CD14-positive monocyte (primary cell): ENCODE measurements around the gene RNF10. TPM values are rescaled to one million over a fixed set of nuclear protein-coding genes. Genes with fewer than 3 reads are reported as not detected.

ENCODE experiments used
- DNase-seq, 3 donors: peaks; one replicate each; pipeline ENCODE4 v3.0.0-alpha.2; 2011 to 2022
- H2AFZ ChIP-seq: 2 replicates; pipeline ENCODE4 v1.6.0; 2012; ENCODE audit warnings: mild to moderate bottlenecking, low read depth, low read length, inconsistent platforms; ENCODE audit not compliant: insufficient read depth, poor library complexity, severe bottlenecking
- H3K27ac ChIP-seq, 2 donors: 1 replicate in 1 of 2; 2 replicates in 1 of 2; pipeline ENCODE4 v1.5.1; 2012 to 2013; ENCODE audit warnings: low read length in 2 of 2, control low read depth in 1 of 2, inconsistent platforms in 1 of 2, low read depth in 1 of 2, mild to moderate bottlenecking in 1 of 2
- H3K27me3 ChIP-seq, 2 donors: one replicate each; pipeline versions ENCODE4 v1.6.0 to v1.6.1; 2011 to 2013; ENCODE audit warnings: low read length in 2 of 2; ENCODE audit not compliant: control insufficient read depth in 2 of 2, insufficient read depth in 2 of 2
- H3K36me3 ChIP-seq, 2 donors: replicated peaks in 1 of 2; 1 replicate in 1 of 2; 2 replicates in 1 of 2; pipeline versions ENCODE4 v1.5.1 to v1.6.1; 2012 to 2013; ENCODE audit warnings: low read length in 2 of 2, control low read depth in 1 of 2, inconsistent platforms in 1 of 2, mild to moderate bottlenecking in 1 of 2; ENCODE audit not compliant: insufficient read depth in 2 of 2, control insufficient read depth in 1 of 2
- H3K4me1 ChIP-seq, 2 donors: 1 replicate in 1 of 2; 2 replicates in 1 of 2; pipeline versions ENCODE4 v1.5.1 to v1.6.1; 2012 to 2013; ENCODE audit warnings: low read length in 2 of 2, control low read depth in 1 of 2, inconsistent platforms in 1 of 2, mild to moderate bottlenecking in 1 of 2, moderate library complexity in 1 of 2; ENCODE audit not compliant: insufficient read depth in 2 of 2, control insufficient read depth in 1 of 2
- H3K4me2 ChIP-seq: replicated peaks from 2 replicates; pipeline ENCODE3; 2012; ENCODE audit warnings: low read length, moderate library complexity, mild to moderate bottlenecking; ENCODE audit not compliant: poor library complexity, severe bottlenecking; ENCODE audit errors: extremely low read depth
- H3K4me3 ChIP-seq, 3 experiments: fragments of 200-600 bp in 1 of 3; sonication (generic) in 1 of 3; replicated peaks in 1 of 3; 1 replicate in 2 of 3; 2 replicates in 1 of 3; pipeline ENCODE4 v1.5.1; 2011 to 2013; ENCODE audit warnings: low read length in 3 of 3, mild to moderate bottlenecking in 3 of 3, control low read depth in 2 of 3, low read depth in 2 of 3, inconsistent platforms in 1 of 3, moderate library complexity in 1 of 3
- H3K79me2 ChIP-seq: 2 replicates; pipeline ENCODE4 v1.6.0; 2012; ENCODE audit warnings: mild to moderate bottlenecking, control low read depth, inconsistent platforms, low read length, moderate library complexity; ENCODE audit not compliant: insufficient read depth
- H3K9ac ChIP-seq: 2 replicates; pipeline ENCODE4 v1.6.0; 2017; ENCODE audit warnings: low read length, mild to moderate bottlenecking; ENCODE audit not compliant: insufficient read depth, poor library complexity, severe bottlenecking
- H3K9me3 ChIP-seq, 2 donors: replicated peaks in 1 of 2; 1 replicate in 1 of 2; 2 replicates in 1 of 2; pipeline versions ENCODE4 v1.5.1 to v1.6.1; 2012 to 2013; ENCODE audit warnings: low read length in 2 of 2, control low read depth in 1 of 2; ENCODE audit not compliant: control insufficient read depth in 1 of 2, insufficient read depth in 1 of 2
- H4K20me1 ChIP-seq: 2 replicates; pipeline ENCODE4 v1.6.0; 2012; ENCODE audit warnings: mild to moderate bottlenecking, low read length, control low read depth, moderate library complexity; ENCODE audit not compliant: insufficient read depth
- H3K27ac Mint-ChIP-seq, 7 donors: one replicate each; pipeline ENCODE4 v1.8.0; 2020; ENCODE audit warnings: mild to moderate bottlenecking in 7 of 7, mixed read lengths in 7 of 7, moderate library complexity in 6 of 7, inconsistent platforms in 2 of 7
- H3K27me3 Mint-ChIP-seq, 3 donors: one replicate each; pipeline ENCODE4 v1.8.0; 2021 to 2022; ENCODE audit warnings: low read depth in 3 of 3, mild to moderate bottlenecking in 3 of 3, mixed read lengths in 3 of 3, moderate library complexity in 3 of 3, inconsistent platforms in 1 of 3
- H3K36me3 Mint-ChIP-seq, 2 donors: one replicate each; pipeline ENCODE4 v1.8.0; 2020; ENCODE audit warnings: mixed read lengths in 2 of 2, inconsistent platforms in 1 of 2, mild to moderate bottlenecking in 1 of 2
- H3K4me1 Mint-ChIP-seq: one replicate; pipeline ENCODE4 v1.8.0; 2020; ENCODE audit warnings: mild to moderate bottlenecking, mixed read lengths
- H3K4me3 Mint-ChIP-seq, 2 donors: one replicate each; pipeline ENCODE4 v1.8.0; 2020; ENCODE audit warnings: mild to moderate bottlenecking in 2 of 2, mixed read lengths in 2 of 2, moderate library complexity in 1 of 2
- H3K9me3 Mint-ChIP-seq, 7 donors: one replicate each; pipeline ENCODE4 v1.8.0; 2020 to 2022; ENCODE audit warnings: mixed read lengths in 7 of 7, mild to moderate bottlenecking in 6 of 7, moderate library complexity in 6 of 7, inconsistent platforms in 2 of 7
- CTCF ChIP-seq: fragments of 200-600 bp; IDR thresholded peaks from one replicate; pipeline ENCODE4 v1.8.0; 2022; ENCODE audit warnings: antibody characterized with exemption, mild to moderate bottlenecking
- WGBS: methylation state at CpG from one replicate; pipeline ENCODE4 v1.1.5; 2013; ENCODE audit warnings: missing lambda C conversion rate; ENCODE audit not compliant: insufficient coverage; 5-methylcytosine and 5-hydroxymethylcytosine counted together
- intact Hi-C, 2 donors: fragments of 100-400 bp; cut with micrococcal nuclease; formaldehyde crosslinking; loops; one replicate each; pipeline versions ENCODE4 v1.15.0 to v1.15.1; 2023
- polyA plus RNA-seq, 3 donors: library from polyadenylated mRNA; depleted of rRNA in 1 of 3; unstranded in 2 of 3; stranded (reverse) in 1 of 3; fragments of 300-500 nt in 2 of 3; fragments of >200 nt in 1 of 3; fragmentation: Illumina TruSeq in 2 of 3; gene quantifications; 1 replicate in 2 of 3; 2 replicates in 1 of 3; pipeline ENCODE4 v1.2.3, GENCODE V29; 2012 to 2021

RNF10 gene
- polyA plus RNA-seq, 3 donors, result 62.4 to 178 (median 106) TPM

DNA sequence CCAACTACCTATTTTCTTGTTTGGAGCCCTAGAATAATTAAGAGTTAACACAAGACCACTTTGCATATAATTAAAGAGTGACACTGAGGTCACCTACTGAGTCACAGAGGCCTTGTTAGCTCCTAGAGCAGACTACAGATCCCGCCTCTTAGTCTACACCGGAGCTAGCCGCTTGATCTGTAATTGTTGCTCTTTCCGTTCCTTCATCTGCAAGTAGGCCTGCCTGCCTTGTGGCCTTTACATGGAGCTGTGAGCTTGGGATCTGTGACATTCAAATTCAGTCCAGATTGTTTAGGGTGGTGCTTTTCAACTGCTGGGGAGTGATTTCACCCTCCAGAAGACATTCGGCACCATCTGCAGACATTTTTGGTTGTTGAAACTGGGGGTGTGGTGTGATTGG lies 43.8 kb upstream of the RNF10 start:
- no peak overlapping the region for H3K9ac ChIP-seq
- H3K4me3 Mint-ChIP-seq, result no peak overlapping the region
- no peak overlapping the region for H3K4me2 ChIP-seq
- H2AFZ ChIP-seq, result no peak overlapping the region
- WGBS, result 100% methylated on average over 4 of the region's 5 CpGs
- no peaks in the 10 kb centered on the region for H3K9me3 Mint-ChIP-seq
- peaks cover 0 to 2% (median 1%) of the 10 kb centered on the region in 3 donors for H3K27me3 Mint-ChIP-seq
- H3K4me1 ChIP-seq, result peaks cover 3 to 4% of the 10 kb centered on the region in 2 donors
- no peak overlapping the region for H3K27ac ChIP-seq
- H3K36me3 ChIP-seq, result no peaks in the 10 kb centered on the region
- H3K36me3 Mint-ChIP-seq, result no peaks in the 10 kb centered on the region
- intact Hi-C loops, result no loop called here
- no peaks in the 10 kb centered on the region for H4K20me1 ChIP-seq
- H3K4me3 ChIP-seq, result no peak overlapping the region
- no peaks in the 10 kb centered on the region for H3K27me3 ChIP-seq
- H3K79me2 ChIP-seq, result no peaks in the 10 kb centered on the region
- H3K27ac Mint-ChIP-seq, result no peak overlapping the region
- peaks cover 8% of the 10 kb centered on the region for H3K4me1 Mint-ChIP-seq
- DNase-seq, result no peak
- no peaks in the 10 kb centered on the region for H3K9me3 ChIP-seq
- no peak for TF ChIP-seq CTCF

DNA sequence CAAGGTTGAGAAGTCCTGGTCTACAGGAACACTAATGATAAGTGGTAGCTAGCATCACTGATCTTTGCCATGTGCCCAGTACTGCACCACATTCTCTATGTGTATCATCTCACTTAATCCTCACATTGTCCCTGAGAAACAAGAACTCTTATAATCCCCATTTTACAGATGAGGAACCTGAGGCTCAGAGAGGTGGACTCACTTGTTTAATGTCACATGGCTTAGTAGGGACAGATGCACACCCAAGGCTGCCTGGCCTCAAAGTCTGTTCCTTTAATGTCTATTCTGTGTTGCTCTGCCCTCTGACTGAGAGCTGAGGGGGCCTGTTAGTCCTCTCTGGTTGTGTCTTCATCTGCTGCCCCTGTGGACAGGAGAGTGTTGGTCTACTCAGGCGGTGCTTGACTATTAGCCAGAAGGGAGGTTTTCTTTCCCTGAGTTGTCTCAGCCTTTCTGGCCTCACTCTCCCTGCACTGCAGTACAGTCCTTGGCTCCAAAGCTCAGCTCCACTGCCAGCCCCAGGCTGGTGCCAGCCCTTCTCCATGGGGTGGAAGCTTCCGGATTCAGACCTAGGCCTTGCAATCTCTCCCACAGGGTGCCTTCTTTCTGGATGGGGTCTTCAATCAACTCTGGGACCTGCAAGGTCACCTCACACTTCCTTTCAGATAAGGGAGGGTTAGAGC lies 43.2 kb upstream of the RNF10 start:
- Histone ChIP-seq H3K27me3 (no peaks in the 10 kb centered on the region), H3K9me3 (no peaks in the 10 kb centered on the region), H3K36me3 (no peaks in the 10 kb centered on the region), H2AFZ (no peak overlapping the region), H3K9ac (no peak overlapping the region), H3K27ac (no peak overlapping the region), H3K4me1 (peaks cover 4 to 6% of the 10 kb centered on the region in 2 donors), H3K4me3 (no peak overlapping the region), H3K79me2 (peaks cover 2% of the 10 kb centered on the region), H3K4me2 (no peak overlapping the region), H4K20me1 (no peaks in the 10 kb centered on the region)
- 100% methylated on average over 1 of the region's 2 CpGs for WGBS
- Mint-ChIP-seq H3K9me3 (no peaks in the 10 kb centered on the region), H3K4me3 (no peak overlapping the region), H3K36me3 (no peaks in the 10 kb centered on the region), H3K4me1 (peaks cover 9% of the 10 kb centered on the region), H3K27ac (peak overlapping the region in 2 of 7 donors; percentile 43 to 67), H3K27me3 (peaks cover 0 to 2% (median 1%) of the 10 kb centered on the region in 3 donors)
- intact Hi-C loops, result no loop called here
- no peak for TF ChIP-seq CTCF
- DNase-seq, result no peak
